Activated naive CD4-positive, alpha-beta T cell treated with anti-CD3 and anti-CD28 coated beads for 36 hours (primary cell): ENCODE results near the gene IRS1. TPM values are rescaled to one million over a fixed set of nuclear protein-coding genes. Genes with fewer than 3 reads are reported as not detected.

Experiments
- CTCF ChIA-PET: fragments of 350-600 bp; sonication (Branson Sonifier 250); formaldehyde crosslinking; loops from one replicate; lab custom pipeline; 2021; ENCODE audit warnings: antibody characterized with exemption; lab: Charles Lee
- DNase-seq: peaks from one replicate; pipeline ENCODE4 v3.0.0-alpha.2; 2020
- H3K27ac Mint-ChIP-seq: one replicate; pipeline ENCODE4 v1.8.0; 2021; ENCODE audit warnings: mild to moderate bottlenecking, mixed read lengths
- H3K27me3 Mint-ChIP-seq: one replicate; pipeline ENCODE4 v1.8.0; 2021; ENCODE audit warnings: low read depth, mixed read lengths
- H3K36me3 Mint-ChIP-seq: one replicate; pipeline ENCODE4 v1.8.0; 2021; ENCODE audit warnings: low read depth, mixed read lengths
- H3K4me1 Mint-ChIP-seq: one replicate; pipeline ENCODE4 v1.8.0; 2021; ENCODE audit warnings: low read depth, mixed read lengths
- H3K4me3 Mint-ChIP-seq: one replicate; pipeline ENCODE4 v1.8.0; 2021; ENCODE audit warnings: mild to moderate bottlenecking, moderate library complexity, mixed read lengths
- H3K9me3 Mint-ChIP-seq: one replicate; pipeline ENCODE4 v1.8.0; 2021; ENCODE audit warnings: mixed read lengths
- intact Hi-C: fragments of 100-400 bp; cut with micrococcal nuclease; formaldehyde crosslinking; loops from one replicate; pipeline ENCODE4 v1.15.1; 2023
- total RNA-seq, 2 experiments: library from RNA; stranded (reverse); gene quantifications; one replicate each; pipeline ENCODE4 v1.2.3, GENCODE V29; 2021

Gene IRS1
- total RNA-seq, 2 experiments from 2014 or later = 2.6 to 2.7 TPM

- CTCF ChIA-PET = no interaction called here
Measured at GRCh38 chr2:226767056-226767813, 32.4 kb downstream of the IRS1 start.

GRCh38 chr2:226766352-226767055 is 33.1 kb downstream of the IRS1 start:
- Mint-ChIP-seq H3K36me3 (peaks cover 1% of the 10 kb centered on the region), H3K9me3 (no peaks in the 10 kb centered on the region), H3K4me1 (peaks cover 4% of the 10 kb centered on the region), H3K27ac (no peak overlapping the region), H3K4me3 (no peak overlapping the region), H3K27me3 (no peaks in the 10 kb centered on the region)
- CTCF ChIA-PET = no interaction called here
- no peak for DNase-seq
- intact Hi-C loops = no loop called here

More at GRCh38 chr2:226767056-226767813, 32.4 kb downstream of the IRS1 start:
- H3K4me3 Mint-ChIP-seq = no peak overlapping the region
- no peaks in the 10 kb centered on the region for H3K27me3 Mint-ChIP-seq
- no peaks in the 10 kb centered on the region for H3K9me3 Mint-ChIP-seq
- no peak overlapping the region for H3K27ac Mint-ChIP-seq
- DNase-seq = no peak
- intact Hi-C loops = no loop called here
- H3K36me3 Mint-ChIP-seq = peaks cover 1% of the 10 kb centered on the region
- H3K4me1 Mint-ChIP-seq = peaks cover 8% of the 10 kb centered on the region

- H3K27ac Mint-ChIP-seq = no peak overlapping the region
- H3K9me3 Mint-ChIP-seq = no peaks in the 10 kb centered on the region
- no peak for DNase-seq
- CTCF ChIA-PET = no interaction called here
- no peak overlapping the region for H3K4me3 Mint-ChIP-seq
- no peaks in the 10 kb centered on the region for H3K4me1 Mint-ChIP-seq
- peaks cover 1% of the 10 kb centered on the region for H3K36me3 Mint-ChIP-seq
- H3K27me3 Mint-ChIP-seq = no peaks in the 10 kb centered on the region
- intact Hi-C loops = no loop called here
Measured at GRCh38 chr2:226763320-226763719, 36.3 kb downstream of the IRS1 start.

GRCh38 chr2:226761195-226761583 is 38.4 kb downstream of the IRS1 start:
- peaks cover 1% of the 10 kb centered on the region for H3K36me3 Mint-ChIP-seq
- no peaks in the 10 kb centered on the region for H3K9me3 Mint-ChIP-seq
- no peaks in the 10 kb centered on the region for H3K27me3 Mint-ChIP-seq
- H3K4me1 Mint-ChIP-seq = peaks cover 2% of the 10 kb centered on the region
- DNase-seq = no peak
- CTCF ChIA-PET = interaction anchor here (1.2 kb wide), 1 partner anchor 10 kb away, joined by 3 read pairs; no protein-coding TSS in a partner anchor
- no peak overlapping the region for H3K27ac Mint-ChIP-seq
- intact Hi-C loops = no loop called here
- H3K4me3 Mint-ChIP-seq = no peak overlapping the region

- intact Hi-C loops = no loop called here
- no peaks in the 10 kb centered on the region for H3K9me3 Mint-ChIP-seq
- no peak overlapping the region for H3K27ac Mint-ChIP-seq
- no peaks in the 10 kb centered on the region for H3K27me3 Mint-ChIP-seq
- peaks cover 5% of the 10 kb centered on the region for H3K4me1 Mint-ChIP-seq
- no peak overlapping the region for H3K4me3 Mint-ChIP-seq
- no peak for DNase-seq
- CTCF ChIA-PET = interaction anchor here (1.2 kb wide), 1 partner anchor 11 kb away, joined by 3 read pairs; no protein-coding TSS in a partner anchor
- H3K36me3 Mint-ChIP-seq = peaks cover 1% of the 10 kb centered on the region
Measured at GRCh38 chr2:226760412-226761194, 39.0 kb downstream of the IRS1 start.

GRCh38 chr2:226759768-226760167 is 39.9 kb downstream of the IRS1 start:
- H3K27ac Mint-ChIP-seq = no peak overlapping the region
- no peaks in the 10 kb centered on the region for H3K27me3 Mint-ChIP-seq
- H3K4me1 Mint-ChIP-seq = peaks cover 5% of the 10 kb centered on the region
- peaks cover 1% of the 10 kb centered on the region for H3K36me3 Mint-ChIP-seq
- DNase-seq = no peak
- no peak overlapping the region for H3K4me3 Mint-ChIP-seq
- intact Hi-C loops = no loop called here
- no peaks in the 10 kb centered on the region for H3K9me3 Mint-ChIP-seq
- CTCF ChIA-PET = no interaction called here

- DNase-seq = no peak
- H3K4me1 Mint-ChIP-seq = peaks cover 5% of the 10 kb centered on the region
- H3K4me3 Mint-ChIP-seq = no peak overlapping the region
- CTCF ChIA-PET = no interaction called here
- intact Hi-C loops = no loop called here
- H3K27ac Mint-ChIP-seq = no peak overlapping the region
- H3K9me3 Mint-ChIP-seq = no peaks in the 10 kb centered on the region
- H3K36me3 Mint-ChIP-seq = peaks cover 1% of the 10 kb centered on the region
- H3K27me3 Mint-ChIP-seq = no peaks in the 10 kb centered on the region
Measured at GRCh38 chr2:226758921-226759640, 40.5 kb downstream of the IRS1 start.

- H3K4me3 Mint-ChIP-seq = no peak overlapping the region
- no peaks in the 10 kb centered on the region for H3K27me3 Mint-ChIP-seq
Measured at GRCh38 chr2:226756131-226756530, 43.5 kb downstream of the IRS1 start.

GRCh38 chr2:226755631-226756030 is 44.0 kb downstream of the IRS1 start:
- Mint-ChIP-seq H3K36me3 (no peaks in the 10 kb centered on the region), H3K9me3 (no peaks in the 10 kb centered on the region), H3K4me1 (peaks cover 5% of the 10 kb centered on the region), H3K4me3 (no peak overlapping the region), H3K27ac (no peak overlapping the region), H3K27me3 (no peaks in the 10 kb centered on the region)
- intact Hi-C loops = loop anchor here (1.0 to 2.0 kb wide), 2 partner anchors 17 to 35 kb away; no protein-coding TSS in a partner anchor
- no peak for DNase-seq
- CTCF ChIA-PET = interaction anchor here (0.6 to 1.4 kb wide), 3 partner anchors 9 to 47 kb away, joined by 3 to 6 read pairs (median 4); no protein-coding TSS in a partner anchor

More at GRCh38 chr2:226756131-226756530, 43.5 kb downstream of the IRS1 start:
- no peaks in the 10 kb centered on the region for H3K9me3 Mint-ChIP-seq
- H3K4me1 Mint-ChIP-seq = peaks cover 5% of the 10 kb centered on the region
- no peak overlapping the region for H3K27ac Mint-ChIP-seq
- CTCF ChIA-PET = no interaction called here
- DNase-seq = no peak
- intact Hi-C loops = loop anchor here (1.0 to 2.0 kb wide), 2 partner anchors 16 to 35 kb away; no protein-coding TSS in a partner anchor
- no peaks in the 10 kb centered on the region for H3K36me3 Mint-ChIP-seq

GRCh38 chr2:226754821-226755604 is 44.6 kb downstream of the IRS1 start:
- H3K4me3 Mint-ChIP-seq = no peak overlapping the region
- no peaks in the 10 kb centered on the region for H3K36me3 Mint-ChIP-seq
- no peaks in the 10 kb centered on the region for H3K9me3 Mint-ChIP-seq
- intact Hi-C loops = no loop called here
- H3K4me1 Mint-ChIP-seq = peaks cover 5% of the 10 kb centered on the region
- H3K27me3 Mint-ChIP-seq = no peaks in the 10 kb centered on the region
- DNase-seq = no peak
- no peak overlapping the region for H3K27ac Mint-ChIP-seq
- CTCF ChIA-PET = interaction anchor here (0.6 to 1.4 kb wide), 3 partner anchors 8 to 47 kb away, joined by 3 to 6 read pairs (median 4); no protein-coding TSS in a partner anchor

GRCh38 chr2:226752887-226753286 is 46.7 kb downstream of the IRS1 start:
- CTCF ChIA-PET = no interaction called here
- H3K4me1 Mint-ChIP-seq = peaks cover 5% of the 10 kb centered on the region
- H3K36me3 Mint-ChIP-seq = peaks cover 5% of the 10 kb centered on the region
- no peaks in the 10 kb centered on the region for H3K27me3 Mint-ChIP-seq
- no peak for DNase-seq
- H3K9me3 Mint-ChIP-seq = no peaks in the 10 kb centered on the region
- no peak overlapping the region for H3K4me3 Mint-ChIP-seq
- H3K27ac Mint-ChIP-seq = no peak overlapping the region
- intact Hi-C loops = no loop called here
